SK-MEL-5 (cell line): ENCODE measurements around the gene RUSF1. TPM values are rescaled to one million over a fixed set of nuclear protein-coding genes. Genes with fewer than 3 reads are reported as not detected.

ENCODE experiments used
- DNase-seq: peaks from one replicate; pipeline ENCODE4 v3.0.0-alpha.2; 2016; ENCODE audit warnings: low read depth, low spot score
- in situ Hi-C: cut with HindIII; loops from 2 replicates; pipeline ENCODE4 v1.10.0; 2016; ENCODE audit warnings: low sequenced_read_pairs, high pct_unique_total_duplicates, low pct_unique_long_range_greater_than_20kb
- total RNA-seq: library from RNA; depleted of rRNA; stranded (reverse); fragments of >200 nt; shearing (Covaris generic); gene quantifications from 2 replicates; pipeline ENCODE4 v1.2.3, GENCODE V29; 2014; rRNA removed

RUSF1 gene
- total RNA-seq, 1 experiment from 2014 or later, result 83.6 TPM

GRCh38 chr16:31440516-31441184 is 67.5 kb downstream of the RUSF1 start:
- in situ Hi-C loops, result no loop called here
- DNase-seq, result no peak

GRCh38 chr16:31439519-31439918 is 68.7 kb downstream of the RUSF1 start:
- no peak for DNase-seq
- in situ Hi-C loops, result no loop called here

Other genes starting within 250 kb of the RUSF1 start
- 0.21 and 0.58 TPM in 2 replicates for gene ITGAM, start 248.4 kb downstream of the RUSF1 start, total RNA-seq
- 1.2 and 1.6 TPM in 2 replicates for gene ITGAX, start 153.2 kb downstream of the RUSF1 start, total RNA-seq
- gene ITGAD, start 115.1 kb downstream of the RUSF1 start, total RNA-seq, result 0.13 TPM in 2 replicates
- gene COX6A2, start 80.0 kb downstream of the RUSF1 start, total RNA-seq, result not detected in 2 replicates
- 0.16 and 0.18 TPM in 2 replicates for gene ZNF843, start 65.6 kb downstream of the RUSF1 start, total RNA-seq
- 6.7 and 8.2 TPM in 2 replicates for gene ARMC5, start 48.9 kb downstream of the RUSF1 start, total RNA-seq
- gene TGFB1I1, start 36.2 kb downstream of the RUSF1 start, total RNA-seq, result 0.67 and 1.3 TPM in 2 replicates
- gene SLC5A2, start 25.3 kb downstream of the RUSF1 start, total RNA-seq, result 0.05 and 0.53 TPM in 2 replicates
- not detected in 2 replicates for gene AHSP, start 19.5 kb upstream of the RUSF1 start, total RNA-seq